Gastrocnemius medialis (tissue), 4 donors: ENCODE data around the gene LIPT2.

ENCODE experiments used
- POLR2A ChIP-seq, 2 donors: fragments of 450-650 bp; IDR thresholded peaks; one replicate each; pipeline ENCODE4 v1.6.1; 2017; ENCODE audit warnings: antibody characterized with exemption in 2 of 2, mild to moderate bottlenecking in 2 of 2, moderate library complexity in 2 of 2
- TF ChIP-seq, protein P1 (sequence below), 5 experiments: fragments of 450-650 bp in 3 of 5; fragments of 200-600 bp in 2 of 5; sonication (generic) in 2 of 5; IDR thresholded peaks in 4 of 5; conservative IDR thresholded peaks in 1 of 5; 1 replicate in 4 of 5; 2 replicates in 1 of 5; pipeline ENCODE4 v1.5.1; 2016 to 2019; ENCODE audit warnings: antibody characterized with exemption in 5 of 5, mild to moderate bottlenecking in 3 of 5, moderate library complexity in 3 of 5

DNA sequence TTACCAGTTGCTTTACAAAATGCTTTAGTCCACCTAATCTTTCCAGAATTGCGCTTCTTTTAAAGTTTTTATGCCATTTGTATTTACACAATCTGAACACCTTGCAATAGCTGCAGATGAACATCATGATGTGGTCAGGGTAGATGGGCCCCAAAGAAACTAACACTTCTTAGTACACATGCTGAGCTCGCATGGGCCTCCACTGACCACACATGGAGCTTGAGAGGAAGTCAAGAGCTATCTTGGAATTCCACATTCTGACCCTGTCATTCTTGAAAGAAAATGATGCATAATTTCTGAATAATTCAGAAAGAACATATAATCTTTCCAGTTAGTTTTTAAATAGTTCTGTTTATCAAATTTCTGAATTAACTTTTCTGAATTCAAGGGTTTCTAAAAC, 7.7 kb downstream of the LIPT2 start:
- TF ChIP-seq, protein P1, sequence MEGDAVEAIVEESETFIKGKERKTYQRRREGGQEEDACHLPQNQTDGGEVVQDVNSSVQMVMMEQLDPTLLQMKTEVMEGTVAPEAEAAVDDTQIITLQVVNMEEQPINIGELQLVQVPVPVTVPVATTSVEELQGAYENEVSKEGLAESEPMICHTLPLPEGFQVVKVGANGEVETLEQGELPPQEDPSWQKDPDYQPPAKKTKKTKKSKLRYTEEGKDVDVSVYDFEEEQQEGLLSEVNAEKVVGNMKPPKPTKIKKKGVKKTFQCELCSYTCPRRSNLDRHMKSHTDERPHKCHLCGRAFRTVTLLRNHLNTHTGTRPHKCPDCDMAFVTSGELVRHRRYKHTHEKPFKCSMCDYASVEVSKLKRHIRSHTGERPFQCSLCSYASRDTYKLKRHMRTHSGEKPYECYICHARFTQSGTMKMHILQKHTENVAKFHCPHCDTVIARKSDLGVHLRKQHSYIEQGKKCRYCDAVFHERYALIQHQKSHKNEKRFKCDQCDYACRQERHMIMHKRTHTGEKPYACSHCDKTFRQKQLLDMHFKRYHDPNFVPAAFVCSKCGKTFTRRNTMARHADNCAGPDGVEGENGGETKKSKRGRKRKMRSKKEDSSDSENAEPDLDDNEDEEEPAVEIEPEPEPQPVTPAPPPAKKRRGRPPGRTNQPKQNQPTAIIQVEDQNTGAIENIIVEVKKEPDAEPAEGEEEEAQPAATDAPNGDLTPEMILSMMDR (IDR thresholded peaks at IDR 0.05 in 4 of 5, conservative IDR thresholded peaks at IDR 0.05 in 1 of 5) = no peak
- TF ChIP-seq POLR2A (IDR thresholded peaks at IDR 0.05) = no peak
